CMK (cell line): ENCODE measurements around the gene TMEM127.
A peak's percentile ranks its signal among the peaks of the same experiment; 100 is the strongest.
"Not testable (repeated sequence)": the region's sequence is repeated elsewhere in the genome, so short reads cannot be mapped to it uniquely, and the experiment has no call there.

ENCODE experiments used
- DNase-seq: peaks from one replicate; pipeline ENCODE4 v3.0.0-alpha.2; 2010; ENCODE audit warnings: low read depth

Gene TMEM127

DNA sequence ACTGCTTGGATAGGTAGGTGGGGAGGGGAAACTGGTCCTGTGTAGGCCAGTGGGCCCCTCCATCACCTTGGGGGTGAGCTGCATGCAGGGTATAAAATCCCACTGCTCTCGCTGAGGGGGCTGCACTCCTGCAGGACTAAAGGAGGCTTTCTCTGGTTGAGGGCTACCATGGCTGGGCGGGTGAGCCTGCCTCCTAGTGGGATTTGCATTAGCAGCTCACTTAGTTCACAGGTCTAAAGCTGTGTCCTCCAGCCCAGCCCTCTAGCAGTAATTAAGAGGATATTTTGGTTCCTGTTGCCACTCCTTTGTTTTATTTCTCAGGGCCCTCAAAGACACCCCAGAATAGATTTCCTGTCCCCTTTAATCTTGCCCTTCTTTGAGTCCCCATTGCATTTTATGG is 24.6 kb downstream of the TMEM127 start:
- no peak for DNase-seq

DNA sequence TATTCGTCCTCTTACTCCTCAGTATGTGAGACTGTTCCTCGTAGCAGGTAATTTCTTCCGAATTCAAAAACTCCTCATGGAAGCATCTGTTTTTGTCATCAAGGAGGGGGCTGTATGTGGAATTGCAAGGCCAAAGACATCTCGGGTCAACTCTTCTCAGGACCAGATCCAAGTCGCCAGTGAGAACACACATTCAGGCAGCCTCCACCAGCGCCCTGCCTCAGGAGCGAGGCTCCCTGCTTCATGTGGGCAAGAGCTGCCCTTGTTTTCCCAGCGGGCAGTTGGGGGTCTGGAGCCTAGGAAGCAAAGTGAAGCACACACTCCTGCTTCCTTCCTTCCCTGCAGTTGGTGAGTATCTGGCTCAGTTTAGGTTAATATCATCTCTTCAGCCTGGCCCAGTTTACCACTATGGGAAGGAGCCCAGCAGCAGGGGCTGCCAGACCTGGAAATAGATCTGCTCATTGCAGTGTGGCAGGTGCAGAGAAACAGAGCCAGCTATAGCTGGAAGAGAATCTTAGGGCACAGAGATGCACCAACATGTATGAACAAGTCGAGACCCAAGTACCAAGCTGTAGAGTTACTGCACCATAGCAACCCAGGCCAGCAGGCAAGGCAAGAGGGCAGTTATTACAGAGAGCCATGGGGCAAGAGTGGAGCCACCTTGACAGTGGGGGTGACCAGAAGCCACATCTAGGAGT is 25.3 kb downstream of the TMEM127 start:
- DNase-seq, result no peak

DNA sequence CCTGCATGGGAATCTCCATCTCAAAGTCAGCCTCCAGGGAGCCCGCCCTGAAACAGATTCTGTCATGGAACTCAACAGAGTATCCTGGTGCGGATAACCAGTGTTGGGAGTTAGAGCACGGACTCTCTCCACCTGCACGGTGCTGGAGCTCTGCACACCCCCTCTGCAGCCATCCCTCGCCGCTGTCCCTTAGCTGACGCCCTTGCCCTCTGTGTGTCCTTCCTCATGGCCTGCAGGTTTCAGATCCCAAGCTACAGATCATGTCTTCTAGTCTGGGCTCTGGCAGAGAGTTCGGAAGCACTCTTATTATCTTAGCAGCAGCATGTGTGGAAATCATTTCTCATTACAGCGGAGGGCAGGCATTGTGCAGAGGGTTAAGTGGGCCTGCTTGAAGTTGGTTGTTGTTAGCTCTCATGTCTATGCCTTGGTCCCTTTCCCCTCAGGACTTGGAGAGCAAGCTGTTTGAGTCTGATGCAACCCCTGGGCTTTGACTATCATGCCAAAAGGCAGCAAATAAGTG is 26.0 kb downstream of the TMEM127 start:
- no peak for DNase-seq

DNA sequence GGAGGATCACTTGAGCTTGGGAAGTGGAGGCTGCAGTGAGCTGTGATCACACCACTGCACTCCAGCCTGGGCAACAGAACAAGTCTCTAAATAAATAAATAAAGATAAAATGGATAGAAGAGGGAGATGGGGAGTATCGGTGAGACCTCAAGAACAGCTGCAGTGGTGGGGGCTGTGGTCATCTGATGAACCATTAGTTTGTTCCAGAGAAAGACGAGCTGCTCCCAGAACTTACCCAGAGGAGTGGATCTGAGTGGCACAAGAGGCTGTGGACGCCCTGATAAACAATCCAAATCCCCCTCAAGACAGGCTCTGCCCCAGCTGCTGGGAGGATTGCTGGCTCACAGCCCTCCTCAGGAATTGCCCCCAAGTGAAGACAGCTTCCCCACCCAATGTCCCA is 26.7 kb downstream of the TMEM127 start:
- DNase-seq, result no peak

DNA sequence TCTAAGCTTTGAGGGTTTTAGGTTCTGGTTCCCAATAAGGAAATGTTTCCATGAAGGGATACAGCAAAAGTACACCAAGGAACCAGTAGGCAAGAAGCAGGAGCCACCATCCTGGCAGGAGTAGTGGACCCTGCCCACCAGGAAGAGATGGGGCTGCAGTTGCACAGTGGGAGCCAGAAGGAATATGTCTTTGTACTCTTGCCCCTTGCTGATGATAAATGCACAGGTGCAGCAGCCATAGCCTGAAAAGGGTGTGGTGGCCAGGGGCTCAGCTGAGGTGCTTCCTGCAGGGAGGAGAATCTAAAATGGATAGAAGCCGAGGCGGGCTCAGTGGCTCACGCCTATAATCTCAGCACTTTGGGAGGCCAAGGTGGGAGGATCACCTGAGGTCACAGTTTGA is 27.5 kb downstream of the TMEM127 start:
- no peak for DNase-seq

DNA sequence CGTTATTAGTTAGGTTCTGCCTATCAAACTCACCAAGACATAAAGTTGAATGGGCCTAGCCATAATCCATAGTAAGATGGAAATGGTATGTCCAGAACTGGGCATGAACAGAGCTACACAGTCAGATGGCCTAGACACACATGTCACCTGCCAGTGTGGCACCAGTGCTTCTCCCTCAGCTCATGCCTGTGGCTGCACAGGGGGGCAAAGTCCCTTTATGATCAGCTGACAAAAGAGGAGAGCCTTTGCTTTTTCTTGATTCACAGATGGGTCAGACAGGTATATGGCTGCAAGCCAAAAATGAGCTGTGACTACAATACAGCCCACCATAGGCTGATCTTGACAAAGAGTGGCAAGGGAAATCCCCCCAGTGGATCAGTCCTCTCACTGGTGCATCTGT is 28.9 kb downstream of the TMEM127 start:
- DNase-seq, result no peak

DNA sequence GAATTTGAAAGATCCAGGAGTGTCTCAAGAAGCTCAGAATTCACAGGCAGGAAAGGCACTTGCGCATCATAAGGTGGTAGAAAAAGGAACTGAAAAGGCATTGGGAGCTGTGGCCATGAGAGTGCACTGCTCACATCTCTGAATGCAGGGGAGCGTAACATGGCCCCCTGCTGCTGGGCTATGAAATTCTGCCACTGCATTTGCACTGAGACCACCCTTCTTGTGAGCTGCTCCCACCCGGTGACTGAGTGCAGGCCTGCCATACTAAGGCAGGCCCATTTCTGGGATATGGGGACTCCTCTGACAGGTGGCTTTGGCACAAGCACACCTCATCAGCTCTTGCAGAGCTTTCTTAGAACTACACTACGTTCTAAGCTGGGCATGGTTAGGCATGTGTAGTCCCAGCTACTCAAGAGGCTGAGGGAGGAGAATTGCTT is 31.9 kb downstream of the TMEM127 start:
- DNase-seq, result no peak

DNA sequence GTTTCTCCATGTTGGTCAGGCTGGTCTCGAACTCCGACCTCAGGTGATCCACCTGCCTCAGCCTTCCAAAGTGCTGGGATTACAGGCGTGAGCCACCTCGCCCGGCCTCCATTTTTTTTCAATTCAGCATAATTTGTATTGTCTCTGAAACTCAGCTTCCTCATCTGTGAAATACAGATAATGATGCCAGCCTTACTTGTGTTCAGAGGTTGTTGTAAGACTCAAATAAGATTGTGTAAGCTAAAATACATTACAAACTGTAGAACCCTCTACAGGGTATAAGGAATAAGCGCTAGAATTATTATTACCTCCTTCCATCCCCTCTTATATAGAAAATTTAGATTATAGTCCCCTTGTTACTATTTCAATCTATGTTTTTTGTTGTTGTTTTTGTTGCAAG is 32.4 kb downstream of the TMEM127 start:
- DNase-seq, result no peak

DNA sequence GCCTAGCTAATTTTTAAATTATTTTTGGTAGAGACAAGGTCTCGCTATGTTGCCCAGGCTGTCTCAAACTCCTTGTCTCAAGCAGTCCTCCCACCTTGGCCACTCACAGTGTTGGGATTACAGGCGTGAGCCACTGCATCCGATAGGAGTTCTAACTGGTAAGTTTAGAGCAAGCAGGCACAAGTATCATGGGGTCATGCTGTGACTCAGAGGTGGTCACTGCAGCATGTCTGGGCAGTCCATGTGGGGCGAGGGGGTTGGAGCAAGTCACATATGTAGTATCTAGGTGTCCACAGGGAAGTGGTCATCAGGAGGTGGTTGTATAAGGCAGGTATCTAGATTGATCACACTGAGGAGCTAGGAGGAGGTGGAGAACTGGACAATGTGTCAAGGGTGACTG is 34.5 kb downstream of the TMEM127 start:
- no peak for DNase-seq

DNA sequence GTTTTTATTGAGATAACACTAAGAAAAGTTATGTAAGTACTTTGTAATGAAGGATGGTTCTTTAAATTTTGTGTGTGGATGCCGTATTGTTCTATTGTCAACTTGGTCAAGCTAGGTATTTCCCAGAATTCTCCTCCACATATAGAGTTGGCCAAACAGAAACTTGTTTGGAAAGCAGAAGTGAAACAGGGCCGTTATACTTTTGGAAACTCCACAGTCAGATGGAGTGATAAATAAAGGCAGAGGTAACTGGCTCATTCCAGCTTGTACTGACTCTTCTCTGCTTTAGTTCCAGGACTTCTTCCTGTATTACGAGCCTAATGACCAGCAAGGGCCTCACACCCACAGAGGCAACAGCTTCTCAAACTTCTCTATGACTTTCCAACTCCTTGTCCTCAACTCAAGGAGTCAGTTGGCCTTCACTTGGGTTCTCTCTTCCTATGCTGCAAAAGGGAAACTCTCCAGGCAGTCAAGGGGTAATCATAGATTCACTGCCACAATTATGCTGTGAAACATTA is 40.7 kb downstream of the TMEM127 start:
- no peak for DNase-seq

DNA sequence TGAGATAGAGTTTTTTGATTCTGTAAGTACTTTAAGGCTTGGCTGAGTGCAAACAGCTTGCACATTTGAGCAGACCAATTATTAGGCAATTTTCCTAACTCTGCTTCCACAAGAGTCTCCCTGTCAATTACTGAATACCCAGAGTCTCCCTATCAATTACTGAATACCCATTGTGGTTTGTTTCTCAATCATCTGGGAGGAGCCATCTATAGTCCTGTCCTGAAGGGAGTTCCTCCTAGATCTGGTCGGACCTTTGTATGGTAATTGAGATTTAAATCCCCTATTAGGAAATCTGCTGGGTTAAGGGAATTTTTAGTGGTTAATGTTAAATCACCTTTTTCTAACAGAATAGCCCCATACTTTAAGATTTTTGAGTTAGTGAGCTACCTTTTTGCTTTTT is 44.7 kb downstream of the TMEM127 start:
- not testable (repeated sequence) for DNase-seq

DNA sequence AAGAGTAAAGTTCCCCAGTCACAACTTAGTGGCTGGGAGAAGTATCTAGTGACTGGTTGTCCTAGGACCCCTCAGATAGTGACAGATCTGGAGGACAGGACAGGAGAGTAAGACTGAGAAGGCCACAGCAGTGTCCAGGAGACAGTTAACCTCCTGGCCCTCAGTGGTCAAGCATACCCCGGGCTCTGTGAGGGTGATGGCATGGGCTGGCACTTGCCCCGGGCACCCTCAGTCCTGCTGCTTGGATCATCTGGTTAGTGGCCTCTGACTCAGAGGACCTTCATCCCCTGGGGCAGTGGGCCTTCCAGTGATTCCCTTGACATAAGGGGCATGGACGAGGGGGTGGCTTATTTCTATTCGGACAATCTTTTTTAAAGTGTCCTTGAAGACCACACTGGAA is 45.8 kb downstream of the TMEM127 start:
- not testable (repeated sequence) for DNase-seq

DNA sequence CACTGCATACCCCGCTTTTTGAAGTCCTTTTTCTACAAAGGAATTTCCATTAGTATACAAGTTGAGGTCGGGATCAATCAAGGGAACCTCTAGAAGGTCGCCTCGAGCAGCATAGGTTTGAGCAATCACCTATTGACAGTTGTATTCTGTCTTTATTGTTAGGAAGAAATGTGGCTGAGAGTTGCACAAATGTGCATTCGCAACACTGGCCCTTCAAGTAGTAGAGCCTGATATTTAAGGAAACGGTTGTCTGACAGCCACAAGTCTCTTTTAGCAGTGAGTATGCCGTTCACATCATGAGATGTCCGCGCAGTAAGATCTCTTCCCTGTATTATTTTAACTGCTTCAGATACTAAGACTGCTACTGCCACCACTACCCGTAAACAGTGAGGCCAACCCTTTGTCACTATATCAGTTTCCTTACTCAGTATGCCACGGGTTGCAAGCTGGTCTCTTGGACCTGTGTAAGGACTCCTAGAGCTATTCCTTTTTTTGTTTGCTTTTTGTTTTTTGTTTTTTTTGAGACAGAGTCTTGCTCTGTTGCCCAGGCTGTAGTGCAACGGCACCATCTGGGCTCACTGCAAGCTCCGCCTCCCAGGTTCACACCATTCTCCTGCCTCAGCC is 47.2 kb downstream of the TMEM127 start:
- DNase-seq, result no peak

DNA sequence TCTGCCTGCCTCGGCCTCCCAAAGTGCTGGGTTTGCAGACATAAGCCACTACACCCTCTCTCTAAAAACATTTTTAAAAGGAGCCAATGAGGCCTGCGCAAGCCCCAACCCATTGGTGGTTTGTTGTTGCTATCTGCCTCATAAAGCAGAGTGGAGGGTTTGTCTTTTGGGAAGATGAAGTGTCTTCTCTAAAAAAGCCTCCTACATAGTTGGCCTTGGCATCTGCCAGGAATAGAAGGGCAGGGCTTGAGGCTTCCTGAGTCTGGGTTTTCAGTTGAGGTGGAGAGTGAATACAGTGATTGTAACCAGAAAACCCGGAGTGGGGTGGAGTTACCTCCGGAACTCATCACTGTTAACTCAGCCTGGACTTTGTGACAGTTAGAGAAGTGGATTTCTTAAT is 51.2 kb downstream of the TMEM127 start:
- no peak for DNase-seq

DNA sequence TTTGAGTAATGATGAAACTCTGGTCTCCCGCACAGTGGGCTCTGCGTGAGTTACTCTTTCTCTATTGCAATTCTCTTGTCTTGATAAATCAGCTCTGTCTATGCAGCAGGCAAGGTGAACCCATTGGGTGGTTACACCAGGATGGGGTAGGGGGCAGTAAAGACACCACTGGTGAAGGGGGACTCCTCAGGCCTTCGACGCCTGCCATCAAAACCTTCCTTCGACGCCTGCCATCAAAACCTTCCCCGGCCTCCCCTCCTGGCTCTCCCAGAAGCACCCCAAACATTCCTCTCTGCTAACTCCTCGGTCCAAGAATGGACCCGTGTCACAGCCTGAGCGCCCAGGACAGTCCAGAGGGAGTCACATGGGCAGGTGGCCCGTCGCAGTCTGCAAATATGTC is 52.4 kb downstream of the TMEM127 start:
- no peak for DNase-seq

DNA sequence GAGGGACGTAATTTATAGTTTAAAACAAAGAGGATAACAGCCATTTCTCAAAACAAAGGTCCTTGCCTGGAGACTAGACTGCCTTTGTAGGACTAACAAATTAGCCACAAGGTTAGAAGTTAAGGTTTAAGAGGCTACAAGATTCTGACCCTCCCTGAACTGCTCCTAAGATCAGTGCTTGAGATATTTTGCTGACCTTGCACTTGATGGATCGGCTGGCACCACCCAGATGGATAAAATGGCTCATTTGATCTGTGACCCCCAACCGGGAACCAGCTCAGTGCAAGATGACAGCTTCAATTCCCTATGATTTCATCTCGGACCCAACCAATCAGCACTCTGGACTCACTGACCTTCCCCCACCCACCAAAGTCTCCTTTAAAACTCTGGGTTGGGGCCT is 53.5 kb downstream of the TMEM127 start:
- DNase-seq, result no peak

DNA sequence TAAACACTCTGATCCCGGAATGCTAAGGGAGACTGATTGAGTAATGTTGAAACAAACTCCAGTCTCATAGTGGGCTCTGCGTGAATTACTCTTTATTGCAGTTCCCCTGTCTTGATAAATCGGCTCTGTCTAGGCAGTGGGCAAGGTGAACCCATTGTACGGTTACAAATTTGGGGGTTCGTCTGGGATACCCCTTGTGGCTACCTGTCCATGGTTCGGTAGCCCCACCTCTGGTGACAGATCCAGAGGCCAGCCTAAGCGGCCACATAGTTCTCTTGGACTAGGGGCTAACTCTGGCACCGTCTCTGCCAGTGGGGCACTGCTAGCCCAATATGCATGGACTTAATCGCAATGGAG is 56.1 kb downstream of the TMEM127 start:
- no peak for DNase-seq

DNA sequence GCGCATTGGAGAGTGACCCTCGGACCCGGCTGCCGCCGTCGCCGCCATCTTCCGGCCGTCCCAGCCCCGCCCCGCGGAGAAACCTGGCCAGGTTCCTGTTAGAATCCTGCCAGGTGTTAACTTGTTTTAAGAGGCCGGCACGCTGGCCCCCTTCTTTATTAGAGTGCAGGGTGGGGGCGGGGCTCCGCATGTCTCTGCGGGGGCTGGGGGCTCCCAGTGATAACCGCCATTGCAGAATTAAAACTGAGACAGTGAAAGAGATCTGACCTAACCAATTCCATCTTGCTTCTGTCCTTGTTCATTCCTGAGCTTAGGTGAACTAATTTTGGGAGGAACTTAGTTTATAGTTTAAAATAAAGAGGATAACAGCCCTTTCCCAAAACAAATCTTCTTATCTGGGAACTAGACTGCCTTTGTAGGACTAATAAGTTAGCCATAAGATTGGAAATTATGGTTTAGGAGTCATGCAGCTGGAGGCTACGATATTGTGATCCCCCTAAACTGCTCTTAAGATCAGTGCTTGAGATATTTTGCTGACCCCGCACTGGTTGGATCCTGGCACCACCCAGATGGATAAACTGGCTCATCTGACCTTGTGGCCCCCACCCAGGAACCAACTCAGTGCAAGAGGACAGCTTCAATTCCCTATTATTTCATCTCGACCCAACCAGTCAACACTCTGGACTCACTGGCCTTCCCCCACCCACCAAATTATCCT is 56.6 kb downstream of the TMEM127 start:
- no peak for DNase-seq

DNA sequence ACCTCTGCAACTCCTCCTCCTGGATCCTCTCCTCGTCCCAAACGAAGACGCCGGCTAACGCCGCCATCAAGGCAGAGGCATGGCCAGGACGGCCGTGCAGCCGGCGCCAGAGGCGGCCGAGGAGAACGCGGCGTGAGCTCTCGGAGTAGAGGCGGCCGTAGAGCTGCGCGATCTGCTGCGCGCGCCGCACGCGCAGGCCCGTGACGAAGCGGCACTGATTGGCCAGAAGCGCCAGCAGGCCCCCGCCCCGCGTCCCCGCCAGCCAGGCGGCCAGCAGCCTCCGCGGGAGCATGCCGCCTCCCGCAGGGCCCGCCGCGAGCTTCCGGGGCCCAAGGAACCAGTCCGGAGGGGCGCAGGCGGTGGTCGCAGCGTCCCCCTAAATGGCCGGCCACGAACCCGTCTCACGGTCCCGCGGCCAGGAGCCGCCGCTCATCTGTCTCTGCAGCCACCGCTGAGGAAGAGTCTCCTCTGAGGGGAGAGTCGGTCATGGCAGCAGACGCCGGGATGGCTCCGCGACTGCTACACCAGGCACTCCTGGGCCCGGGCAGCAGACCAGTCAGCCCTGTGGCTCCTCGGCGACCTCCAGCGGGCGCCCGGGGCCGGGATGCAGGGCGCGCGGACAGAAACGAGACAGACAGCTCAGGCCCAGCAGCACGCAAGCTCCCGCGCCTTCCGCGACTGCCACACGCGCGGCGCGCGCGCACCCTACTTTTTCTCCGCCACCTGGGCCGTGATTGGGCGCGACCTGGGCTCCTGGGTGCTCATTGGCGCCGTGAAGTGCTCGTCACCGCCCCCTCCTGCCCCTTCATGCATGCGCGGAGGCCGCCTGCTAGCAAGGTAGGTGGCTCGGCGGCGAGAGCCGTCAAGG is 57.4 kb downstream of the TMEM127 start, which contains the start of gene STARD7:
TSS of gene STARD7 (minus strand) at position 685 of the 868 bp plus-strand sequence. CDS start at position 292, 393 bp downstream.
- DNase-seq, result peak; percentile 94

DNA sequence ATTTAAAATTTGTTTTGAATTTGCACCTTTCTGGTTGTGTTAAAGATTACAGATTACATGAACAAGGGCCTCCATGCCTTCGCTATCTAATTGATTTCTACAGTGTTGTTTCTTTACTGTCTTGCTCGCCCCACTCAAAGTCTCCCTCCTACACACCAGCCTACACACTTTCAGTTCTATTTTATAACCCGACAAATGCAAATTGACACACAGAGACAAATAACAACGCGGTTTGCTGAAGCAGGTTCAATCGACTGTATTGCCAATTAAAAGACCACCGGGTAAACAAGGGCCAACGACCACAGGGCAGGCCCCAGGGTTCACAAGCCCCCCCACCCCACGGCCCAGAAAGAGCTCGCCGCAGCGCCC is 58.0 kb downstream of the TMEM127 start:
- no peak for DNase-seq

DNA sequence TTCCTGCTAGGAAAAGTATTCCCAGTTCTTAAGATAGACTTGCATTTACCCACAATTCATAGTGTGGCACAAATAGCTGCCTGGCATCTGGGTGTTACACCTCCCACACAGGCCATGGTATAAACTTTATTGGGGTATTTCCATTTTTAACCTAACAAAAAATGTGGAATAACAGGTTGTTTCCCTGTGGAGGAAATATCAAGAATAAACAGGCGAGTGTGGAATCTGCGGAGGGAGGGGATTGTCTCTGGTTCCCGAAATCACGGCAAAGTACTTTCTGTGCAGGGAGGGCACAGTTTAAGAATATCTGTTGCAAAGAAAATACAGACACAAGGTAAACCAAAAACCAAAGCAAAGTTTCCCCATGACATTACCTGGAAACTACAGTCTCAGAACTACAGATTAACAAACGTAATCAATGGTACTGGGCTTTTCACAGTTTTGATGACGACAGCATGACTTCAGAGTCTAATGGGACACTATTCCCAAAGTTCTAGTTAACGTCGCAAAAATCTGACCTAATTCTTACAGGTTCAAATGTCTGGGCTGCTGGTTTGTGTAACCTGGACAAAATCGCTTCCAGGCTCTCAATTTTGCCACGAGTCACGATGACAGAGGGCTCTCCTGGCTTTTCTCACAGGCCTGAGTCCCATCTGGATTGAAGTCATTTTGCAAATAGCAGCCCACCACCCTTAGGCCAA is 58.6 kb downstream of the TMEM127 start:
- no peak for DNase-seq
